ENCODE data around the gene BLOC1S3. TPM values are rescaled to one million over a fixed set of nuclear protein-coding genes. Genes with fewer than 3 reads are reported as not detected.
A peak's percentile ranks its signal among the peaks of the same experiment; 100 is the strongest.

Gene BLOC1S3
- total RNA-seq, 2 experiments from 2014 or later, result 14.7 to 18.8 TPM

DNA sequence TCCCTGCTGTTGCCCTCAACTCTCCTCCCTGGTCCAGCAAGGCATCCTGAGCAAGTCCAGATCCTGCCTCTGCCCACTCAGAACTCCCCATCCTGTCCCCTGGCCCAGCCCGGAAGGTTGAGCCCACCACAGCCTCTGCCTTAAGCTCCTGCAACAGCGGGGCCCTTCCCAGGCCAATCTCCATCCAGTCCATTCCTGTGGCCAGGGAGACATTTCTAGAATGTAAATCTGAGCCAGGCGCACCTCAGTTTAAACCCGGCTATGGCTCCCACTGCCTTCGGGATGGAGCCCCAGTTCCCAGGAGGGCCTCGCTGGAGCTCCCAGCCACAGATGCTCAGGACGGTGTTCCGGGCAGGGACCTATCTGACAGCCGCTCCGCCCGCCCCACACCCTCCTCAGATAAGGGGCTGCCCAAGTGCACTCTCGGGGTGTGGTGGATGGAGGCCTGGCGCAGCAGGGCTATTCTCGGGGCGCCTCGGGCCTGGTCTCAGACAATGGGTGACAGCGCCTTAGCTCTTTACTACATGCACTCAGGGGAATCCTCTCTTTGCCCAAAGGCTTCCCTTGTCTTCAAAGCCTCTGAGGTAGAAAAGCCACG, 5.9 kb upstream of the BLOC1S3 start:
- H3K27me3 Mint-ChIP-seq, result no peaks in the 10 kb centered on the region
- intact Hi-C loops (cut with DNase I, micrococcal nuclease), result loop anchor here in 1 of 2 experiments (10.0 kb wide), 1 partner anchor 522 kb away; the partner anchor contains the start of genes QPCTL and SNRPD2
- H3K4me1 Mint-ChIP-seq (ENCODE audit: low read depth), result peaks cover 29% of the 10 kb centered on the region
- Histone ChIP-seq H3K27me3 (ENCODE audit: control insufficient read depth in 1 of 2, insufficient read depth in 2 of 2, low read length in 2 of 2) (no peaks in the 10 kb centered on the region), H3K27ac (ENCODE audit: low read depth in 1 of 2, low read length in 2 of 2) (peak overlapping the region in 1 of 2 donors; percentile 64), H3K4me3 (ENCODE audit: low read length) (peak overlapping the region; percentile 16), H3K36me3 (ENCODE audit: insufficient read depth, low read length) (no peaks in the 10 kb centered on the region), H3K9me3 (ENCODE audit: control insufficient read depth in 1 of 2, insufficient read depth in 1 of 2, low read length in 2 of 2) (no peaks in the 10 kb centered on the region), H3K4me1 (ENCODE audit: insufficient read depth, low read length) (peaks cover 69% of the 10 kb centered on the region)
- DNase-seq, result no peak
- ATAC-seq (ENCODE audit: poor library complexity), result no peak
- H3K36me3 Mint-ChIP-seq (ENCODE audit: low read depth), result no peaks in the 10 kb centered on the region
- H3K4me3 Mint-ChIP-seq, result peak overlapping the region; percentile 65
- H3K9me3 Mint-ChIP-seq, result no peaks in the 10 kb centered on the region
- CTCF ChIA-PET, result no interaction called here
- H3K27ac Mint-ChIP-seq, result peak overlapping the region; percentile 85
- POLR2A ChIA-PET, result interaction anchor here (1.3 to 1.8 kb wide), 2 partner anchors 19 to 81 kb away, joined by 3 to 5 read pairs; no protein-coding TSS in a partner anchor
- TF ChIP-seq, protein P1, sequence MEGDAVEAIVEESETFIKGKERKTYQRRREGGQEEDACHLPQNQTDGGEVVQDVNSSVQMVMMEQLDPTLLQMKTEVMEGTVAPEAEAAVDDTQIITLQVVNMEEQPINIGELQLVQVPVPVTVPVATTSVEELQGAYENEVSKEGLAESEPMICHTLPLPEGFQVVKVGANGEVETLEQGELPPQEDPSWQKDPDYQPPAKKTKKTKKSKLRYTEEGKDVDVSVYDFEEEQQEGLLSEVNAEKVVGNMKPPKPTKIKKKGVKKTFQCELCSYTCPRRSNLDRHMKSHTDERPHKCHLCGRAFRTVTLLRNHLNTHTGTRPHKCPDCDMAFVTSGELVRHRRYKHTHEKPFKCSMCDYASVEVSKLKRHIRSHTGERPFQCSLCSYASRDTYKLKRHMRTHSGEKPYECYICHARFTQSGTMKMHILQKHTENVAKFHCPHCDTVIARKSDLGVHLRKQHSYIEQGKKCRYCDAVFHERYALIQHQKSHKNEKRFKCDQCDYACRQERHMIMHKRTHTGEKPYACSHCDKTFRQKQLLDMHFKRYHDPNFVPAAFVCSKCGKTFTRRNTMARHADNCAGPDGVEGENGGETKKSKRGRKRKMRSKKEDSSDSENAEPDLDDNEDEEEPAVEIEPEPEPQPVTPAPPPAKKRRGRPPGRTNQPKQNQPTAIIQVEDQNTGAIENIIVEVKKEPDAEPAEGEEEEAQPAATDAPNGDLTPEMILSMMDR (IDR thresholded peaks at IDR 0.05), result no peak

DNA sequence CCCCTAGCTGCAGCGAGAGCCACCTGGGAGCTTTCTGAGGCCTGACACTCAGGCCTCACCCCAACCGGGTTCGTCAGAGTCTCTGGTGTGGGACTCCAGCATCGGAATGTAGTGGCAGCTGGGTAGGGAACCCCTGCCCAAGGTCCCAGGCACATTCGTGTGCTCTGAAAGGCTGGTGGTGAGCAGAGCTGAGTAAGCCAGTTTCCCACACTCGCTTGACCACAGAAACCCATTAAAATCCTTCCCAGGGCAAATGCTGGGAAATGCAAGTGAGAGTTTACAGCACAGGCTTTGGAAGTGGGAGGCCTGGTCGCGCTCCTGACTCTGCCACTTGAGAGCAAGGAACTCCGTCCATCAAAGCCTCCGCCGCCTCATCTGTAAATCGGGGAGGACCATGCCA, 4.8 kb upstream of the BLOC1S3 start:
- no peaks in the 10 kb centered on the region for H3K9me3 Mint-ChIP-seq
- no peaks in the 10 kb centered on the region for H3K27me3 Mint-ChIP-seq
- Histone ChIP-seq H3K27me3 (ENCODE audit: control insufficient read depth in 1 of 2, insufficient read depth in 2 of 2, low read length in 2 of 2) (no peaks in the 10 kb centered on the region), H3K27ac (ENCODE audit: low read depth in 1 of 2, low read length in 2 of 2) (no peak overlapping the region), H3K36me3 (ENCODE audit: insufficient read depth, low read length) (no peaks in the 10 kb centered on the region), H3K4me3 (ENCODE audit: low read length) (no peak overlapping the region), H3K4me1 (ENCODE audit: insufficient read depth, low read length) (peaks cover 69% of the 10 kb centered on the region), H3K9me3 (ENCODE audit: control insufficient read depth in 1 of 2, insufficient read depth in 1 of 2, low read length in 2 of 2) (no peaks in the 10 kb centered on the region)
- DNase-seq (no peak), ATAC-seq (ENCODE audit: poor library complexity) (no peak)
- TF ChIP-seq, protein P1 (IDR thresholded peaks at IDR 0.05), result no peak
- H3K36me3 Mint-ChIP-seq (ENCODE audit: low read depth), result peaks cover 4% of the 10 kb centered on the region
- H3K27ac Mint-ChIP-seq, result peak overlapping the region; percentile 54
- ChIA-PET POLR2A (no interaction called here), CTCF (no interaction called here)
- intact Hi-C loops (cut with DNase I, micrococcal nuclease), result loop anchor here in 1 of 2 experiments (10.0 kb wide), 1 partner anchor 521 kb away; the partner anchor contains the start of genes QPCTL and SNRPD2
- no peak overlapping the region for H3K4me3 Mint-ChIP-seq
- H3K4me1 Mint-ChIP-seq (ENCODE audit: low read depth), result peaks cover 33% of the 10 kb centered on the region

DNA sequence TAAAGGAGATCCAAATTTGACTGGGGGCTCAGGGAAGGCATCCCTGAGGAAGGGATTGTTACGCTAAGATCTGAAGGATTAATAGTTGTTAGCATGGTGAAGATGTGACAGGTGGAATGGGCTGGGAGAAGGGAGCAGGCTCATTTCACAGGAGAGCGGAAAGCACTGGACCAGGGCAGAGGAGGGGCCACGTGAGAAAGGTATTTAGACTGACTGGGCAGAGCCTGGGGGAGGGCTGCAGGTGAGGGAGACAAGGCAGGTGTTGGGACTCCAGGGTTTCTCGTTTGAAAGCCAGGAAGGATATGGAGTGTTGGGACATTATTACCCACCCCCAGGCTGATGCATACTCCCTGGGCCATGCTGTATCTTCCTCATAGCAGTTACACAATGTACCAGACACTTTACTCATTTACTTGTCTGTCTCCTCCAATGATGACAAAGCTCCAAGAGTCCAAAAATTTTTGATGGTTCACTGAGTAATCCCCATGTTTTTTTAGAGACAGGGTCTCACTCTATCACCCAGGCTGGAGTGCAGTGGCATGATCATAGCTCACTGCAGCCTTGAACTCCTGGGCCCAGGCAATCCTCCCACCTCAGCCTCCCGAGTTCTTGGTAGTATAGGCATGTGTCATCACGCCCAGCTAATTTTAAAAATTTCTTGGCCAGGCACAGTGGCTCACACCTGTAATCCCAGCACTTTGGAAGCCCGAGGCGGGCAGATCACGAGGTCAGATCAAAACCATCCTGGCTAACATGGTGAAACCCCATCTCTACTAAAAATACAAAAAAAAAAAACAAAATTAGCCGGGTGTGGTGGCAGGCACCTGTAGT, 2.9 kb upstream of the BLOC1S3 start:
- TF ChIP-seq, protein P1 (IDR thresholded peaks at IDR 0.05), result no peak
- Mint-ChIP-seq H3K27me3 (no peaks in the 10 kb centered on the region), H3K9me3 (no peaks in the 10 kb centered on the region), H3K36me3 (ENCODE audit: low read depth) (peaks cover 4% of the 10 kb centered on the region), H3K27ac (peak overlapping the region; percentile 70), H3K4me1 (ENCODE audit: low read depth) (peaks cover 43% of the 10 kb centered on the region), H3K4me3 (peak overlapping the region; percentile 55)
- ChIA-PET POLR2A (interaction anchor here (0.7 kb wide), 1 partner anchor 597 kb away, joined by 3 read pairs; no protein-coding TSS in a partner anchor), CTCF (no interaction called here)
- Histone ChIP-seq H3K27ac (ENCODE audit: low read depth in 1 of 2, low read length in 2 of 2) (no peak overlapping the region), H3K4me1 (ENCODE audit: insufficient read depth, low read length) (peaks cover 66% of the 10 kb centered on the region), H3K27me3 (ENCODE audit: control insufficient read depth in 1 of 2, insufficient read depth in 2 of 2, low read length in 2 of 2) (no peaks in the 10 kb centered on the region), H3K4me3 (ENCODE audit: low read length) (no peak overlapping the region), H3K9me3 (ENCODE audit: control insufficient read depth in 1 of 2, insufficient read depth in 1 of 2, low read length in 2 of 2) (no peaks in the 10 kb centered on the region), H3K36me3 (ENCODE audit: insufficient read depth, low read length) (peaks cover 3% of the 10 kb centered on the region)
- DNase-seq, result peak in 1 of 14 experiments; percentile 27
- no peak for ATAC-seq (ENCODE audit: poor library complexity)
- intact Hi-C loops (cut with DNase I, micrococcal nuclease), result loop anchor here (5.0 to 10.0 kb wide), 3 partner anchors 77 to 519 kb away; partner anchors contain the start of genes MARK4 (in 1 of the 2), PPP1R37 (in 1 of the 2), QPCTL (in 1 of the 2) and SNRPD2 (in 1 of the 2)

Data from CD4-positive, alpha-beta T cell (primary cell).